Chondrocyte (in vitro differentiated cells): ENCODE data around the gene TCTN1. TPM values are rescaled to one million over a fixed set of nuclear protein-coding genes. Genes with fewer than 3 reads are reported as not detected.

ENCODE experiments used
- DNase-seq: peaks from one replicate; pipeline ENCODE4 v3.0.0; 2021; ENCODE audit warnings: mixed read lengths, low spot score
- H3K27ac Mint-ChIP-seq: one replicate; pipeline ENCODE4 v1.8.0; 2021; ENCODE audit warnings: mild to moderate bottlenecking, moderate library complexity, mixed read lengths; ENCODE audit not compliant: unreplicated experiment
- H3K27me3 Mint-ChIP-seq: 2 replicates; pipeline ENCODE4 v1.8.0; 2021; ENCODE audit warnings: low read depth, mixed read lengths
- H3K36me3 Mint-ChIP-seq: 2 replicates; pipeline ENCODE4 v1.8.0; 2021; ENCODE audit warnings: low read depth, mixed read lengths
- H3K4me1 Mint-ChIP-seq: 2 replicates; pipeline ENCODE4 v1.8.0; 2021; ENCODE audit warnings: low read depth, mild to moderate bottlenecking, mixed read lengths
- H3K4me3 Mint-ChIP-seq: one replicate; pipeline ENCODE4 v1.8.0; 2021; ENCODE audit warnings: mild to moderate bottlenecking, moderate library complexity, mixed read lengths; ENCODE audit not compliant: unreplicated experiment
- H3K9me3 Mint-ChIP-seq: 2 replicates; pipeline ENCODE4 v1.8.0; 2021; ENCODE audit warnings: low read depth, mixed read lengths
- CTCF ChIP-seq: fragments of 200-600 bp; sonication (generic); IDR thresholded peaks from 2 replicates; pipeline ENCODE4 v1.5.0; 2021; ENCODE audit warnings: antibody characterized with exemption, mild to moderate bottlenecking, moderate library complexity
- total RNA-seq: library from RNA; stranded (reverse); gene quantifications from 3 replicates; pipeline ENCODE4 v1.2.1, GENCODE V29; 2021

Gene TCTN1
- total RNA-seq, 1 donor from 2014 or later, result 32.9 TPM

DNA sequence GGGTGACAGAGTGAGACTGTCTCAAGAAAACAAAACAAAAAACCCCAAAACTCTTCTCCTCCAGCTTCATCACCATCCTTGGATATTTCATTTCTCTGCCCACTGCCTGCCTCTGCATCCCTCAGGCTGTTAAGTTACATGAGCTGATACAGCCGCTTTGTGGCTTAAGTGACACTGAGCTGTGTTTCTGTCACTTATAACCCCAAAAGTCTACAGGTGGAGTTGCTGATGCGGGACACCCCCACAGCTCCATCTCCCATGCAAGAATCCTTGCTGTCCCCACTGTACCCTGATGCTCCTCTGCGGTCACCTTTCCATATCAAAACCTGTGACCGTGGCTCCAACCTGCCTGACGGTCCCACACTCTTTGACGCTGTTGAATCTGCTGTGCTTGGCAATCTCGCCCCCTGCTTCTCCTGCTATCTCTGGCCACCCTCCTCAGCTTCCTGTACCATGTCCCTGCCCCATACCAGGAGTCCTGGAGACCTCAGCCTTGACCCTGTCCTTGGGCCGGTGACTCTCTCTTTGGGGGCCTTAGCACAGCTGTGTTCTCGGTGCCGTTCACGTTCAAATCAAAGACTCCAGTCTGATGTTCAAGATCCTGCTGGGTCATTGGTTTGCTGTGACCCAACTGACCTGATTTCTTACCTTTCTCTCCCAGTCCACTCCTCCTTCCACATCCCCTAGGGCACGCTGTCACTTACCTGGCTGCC is 54.7 kb downstream of the TCTN1 start:
- peaks cover 4% of the 10 kb centered on the region for H3K27me3 Mint-ChIP-seq

DNA sequence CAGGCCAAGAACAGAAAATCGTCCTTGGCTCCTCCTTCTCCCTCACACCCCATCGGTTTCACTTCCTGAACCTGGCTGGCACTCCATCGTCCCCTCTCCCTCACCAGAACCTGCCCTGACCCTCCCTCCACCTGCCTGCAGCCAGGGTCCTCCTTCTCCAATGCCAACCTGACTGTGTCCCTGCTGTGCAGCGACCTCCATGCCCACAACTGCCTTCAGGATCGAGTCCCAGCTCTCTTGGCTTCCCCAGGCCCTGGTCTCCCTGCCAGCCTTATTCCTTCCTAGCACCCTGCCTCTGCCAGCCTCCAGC is 55.2 kb downstream of the TCTN1 start:
- no peak for TF ChIP-seq CTCF
- no peak for DNase-seq
- Mint-ChIP-seq H3K4me1 (no peaks in the 10 kb centered on the region), H3K4me3 (no peak overlapping the region), H3K36me3 (peaks cover 11% of the 10 kb centered on the region), H3K27ac (no peak overlapping the region), H3K27me3 (peaks cover 4% of the 10 kb centered on the region), H3K9me3 (peaks cover 15% of the 10 kb centered on the region)

More for the DNA sequence above, 54.7 kb downstream of the TCTN1 start:
- Mint-ChIP-seq H3K36me3 (peaks cover 11% of the 10 kb centered on the region), H3K4me3 (no peak overlapping the region), H3K9me3 (peaks cover 18% of the 10 kb centered on the region), H3K27ac (no peak overlapping the region), H3K4me1 (no peaks in the 10 kb centered on the region)
- DNase-seq, result no peak
- no peak for TF ChIP-seq CTCF

DNA sequence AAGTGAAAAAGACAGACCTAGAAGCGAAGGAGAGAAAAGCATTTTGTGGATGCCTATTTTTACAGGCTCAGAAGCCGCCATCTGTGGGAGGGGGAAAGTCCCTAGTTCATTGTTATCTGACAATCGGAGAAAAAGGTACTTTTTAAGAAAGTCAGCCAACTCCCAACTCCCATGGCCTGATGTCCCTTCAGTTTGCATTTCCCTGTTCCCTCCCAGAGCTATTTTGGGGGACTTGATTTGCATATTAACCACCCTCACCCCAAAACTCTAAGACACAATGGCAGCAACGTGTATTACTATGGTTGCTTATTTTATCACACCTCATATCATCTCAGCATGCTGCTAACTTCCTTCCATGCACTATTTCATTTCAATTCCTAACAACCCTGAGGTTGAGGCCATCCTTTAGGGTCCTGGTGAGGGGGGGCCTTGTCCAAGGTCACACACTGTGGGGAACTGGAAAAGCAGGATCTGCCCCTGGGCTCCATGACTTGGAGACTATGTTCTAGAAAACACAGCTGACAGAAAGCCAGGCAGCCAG is 56.3 kb downstream of the TCTN1 start:
- Mint-ChIP-seq H3K4me1 (no peaks in the 10 kb centered on the region), H3K27ac (no peak overlapping the region), H3K9me3 (peaks cover 11% of the 10 kb centered on the region), H3K27me3 (peaks cover 4% of the 10 kb centered on the region), H3K4me3 (no peak overlapping the region), H3K36me3 (peaks cover 8% of the 10 kb centered on the region)
- no peak for DNase-seq
- TF ChIP-seq CTCF, result no peak

GRCh38 chr12:110676171-110676570 is 62.2 kb downstream of the TCTN1 start:
- no peak overlapping the region for H3K4me3 Mint-ChIP-seq
- DNase-seq, result no peak
- peaks cover 2% of the 10 kb centered on the region for H3K36me3 Mint-ChIP-seq
- TF ChIP-seq CTCF, result no peak
- H3K27ac Mint-ChIP-seq, result no peak overlapping the region
- H3K9me3 Mint-ChIP-seq, result peaks cover 4% of the 10 kb centered on the region
- H3K4me1 Mint-ChIP-seq, result peaks cover 12% of the 10 kb centered on the region
- H3K27me3 Mint-ChIP-seq, result no peaks in the 10 kb centered on the region

DNA sequence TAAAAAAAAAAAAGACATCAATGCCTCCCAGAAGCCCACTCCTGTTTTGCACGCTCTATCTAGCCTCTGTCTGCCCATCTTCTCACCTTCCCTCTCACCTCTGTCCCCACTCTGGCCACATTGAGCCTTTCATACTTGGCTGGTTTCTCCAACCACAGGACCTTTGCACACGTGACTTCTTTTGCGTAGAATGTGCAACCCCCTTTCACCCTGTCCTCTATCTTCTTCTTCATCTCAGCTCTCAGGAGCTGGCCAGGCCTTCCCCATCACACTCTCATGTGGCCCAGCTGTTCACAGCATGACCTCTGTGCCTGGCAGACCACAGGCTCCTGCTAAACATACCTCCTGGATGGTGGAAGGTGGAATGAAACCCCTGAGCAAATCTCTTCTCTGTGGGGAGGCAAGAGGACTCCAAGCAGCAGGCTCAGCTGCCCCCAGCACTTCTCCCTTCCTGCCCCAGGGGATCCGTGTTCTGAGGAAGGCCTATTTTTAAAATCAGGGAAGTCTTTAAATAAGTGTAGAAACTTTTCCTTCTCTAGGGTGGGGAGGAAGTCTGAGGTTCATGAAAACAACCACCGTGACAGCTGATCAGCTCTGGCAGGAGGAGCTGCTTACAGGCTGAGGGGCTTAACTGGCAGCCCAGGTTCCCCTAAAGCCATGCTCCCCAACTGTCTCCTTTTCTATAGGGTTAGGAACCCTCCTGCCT is 63.4 kb downstream of the TCTN1 start:
- Mint-ChIP-seq H3K36me3 (peaks cover 2% of the 10 kb centered on the region), H3K27ac (peak overlapping the region; percentile 66), H3K27me3 (no peaks in the 10 kb centered on the region), H3K4me3 (no peak overlapping the region), H3K9me3 (peaks cover 4% of the 10 kb centered on the region), H3K4me1 (peaks cover 12% of the 10 kb centered on the region)
- no peak for TF ChIP-seq CTCF
- no peak for DNase-seq
